ENCODE measurements around the gene PRDM16. TPM values are rescaled to one million over a fixed set of nuclear protein-coding genes. Genes with fewer than 3 reads are reported as not detected.

Gene PRDM16
- not detected in 2 replicates for total RNA-seq (2014; rRNA removed; shearing (Covaris generic))

GRCh38 chr1:3068564-3069431 is at the start of gene PRDM16:
Gene PRDM16 (plus strand): TSS chr1:3069203. CDS start chr1:3069260, 57 bp downstream.

DNA sequence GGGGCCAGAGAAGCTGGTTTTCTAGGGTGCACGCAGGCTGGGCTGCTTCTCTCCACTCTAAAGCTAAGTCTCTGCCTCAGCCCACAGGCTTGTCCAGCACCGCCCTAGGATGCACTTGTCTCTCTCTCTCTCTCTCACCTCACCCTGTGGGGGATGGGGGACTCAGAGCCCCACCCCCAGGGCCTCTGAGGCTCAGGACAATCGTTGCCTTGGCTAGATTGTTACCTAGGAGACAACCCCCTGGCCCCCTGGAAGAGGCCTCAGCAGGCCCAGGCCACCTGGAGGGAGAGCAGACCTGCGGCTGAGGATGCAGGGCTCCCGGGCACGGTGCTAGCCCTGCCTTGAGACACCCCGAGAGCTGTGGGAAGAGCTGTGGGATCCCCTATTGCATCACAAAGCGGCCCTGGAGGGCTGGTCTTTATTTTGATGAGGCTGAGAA is 47.8 kb upstream of the PRDM16 start, which contains the start of gene ACTRT2:
ACTRT2 (plus strand) TSS at position 235 of the 439 bp plus-strand sequence. CDS start 220 bp downstream, outside the sequence.

GRCh38 chr1:3453891-3454810 is 385.1 kb downstream of the PRDM16 start, which contains the start of gene ARHGEF16:
Gene ARHGEF16 (plus strand): TSS chr1:3454665. CDS start chr1:3463085, 8,420 bp downstream.

Other genes starting within 250 kb of the PRDM16 start
- gene ACTRT2, start 47.7 kb upstream of the PRDM16 start, total RNA-seq (2014; rRNA removed; shearing (Covaris generic)), result not detected in 2 replicates

All from A375 (cell line).